Ishikawa (cell line): ENCODE data around the gene COL16A1.
A peak's percentile ranks its signal among the peaks of the same experiment; 100 is the strongest.

ENCODE experiments used
- CEBPB ChIP-seq: IDR thresholded peaks from 2 replicates; pipeline ENCODE4 v1.6.1; 2012
- CREB1 ChIP-seq: IDR thresholded peaks from 2 replicates; pipeline ENCODE4 v1.6.1; 2012; ENCODE audit warnings: low read depth
- EGR1 ChIP-seq: IDR thresholded peaks from 2 replicates; pipeline ENCODE4 v1.6.1; 2012
- EP300 ChIP-seq: IDR thresholded peaks from 2 replicates; pipeline ENCODE4 v1.6.1; 2012; ENCODE audit warnings: borderline replicate concordance
- FOXM1 ChIP-seq: IDR thresholded peaks from 2 replicates; pipeline ENCODE4 v1.6.1; 2012; ENCODE audit warnings: low read depth, borderline replicate concordance
- NFIC ChIP-seq: IDR thresholded peaks from 2 replicates; pipeline ENCODE4 v1.6.1; 2012
- RAD21 ChIP-seq: IDR thresholded peaks from 2 replicates; pipeline ENCODE4 v1.6.1; 2012; ENCODE audit warnings: low read depth
- TAF1 ChIP-seq: IDR thresholded peaks from 2 replicates; pipeline ENCODE4 v1.6.1; 2012; ENCODE audit warnings: low read depth, mild to moderate bottlenecking
- TCF12 ChIP-seq: IDR thresholded peaks from 2 replicates; pipeline ENCODE4 v1.6.1; 2012; ENCODE audit warnings: low read depth
- TEAD4 ChIP-seq: IDR thresholded peaks from 2 replicates; pipeline ENCODE4 v1.6.1; 2012
- USF1 ChIP-seq: IDR thresholded peaks from 2 replicates; pipeline ENCODE4 v1.6.1; 2012
- YY1 ChIP-seq: IDR thresholded peaks from 2 replicates; pipeline ENCODE4 v1.6.1; 2012; ENCODE audit warnings: low read depth
- ZBTB7A ChIP-seq: IDR thresholded peaks from 2 replicates; pipeline ENCODE4 v1.6.1; 2012; ENCODE audit warnings: low read depth
- TF ChIP-seq, protein P1 (sequence below): IDR thresholded peaks from 2 replicates; pipeline ENCODE4 v1.6.1; 2012
- TF ChIP-seq, protein P2 (sequence below): IDR thresholded peaks from 2 replicates; pipeline ENCODE4 v1.6.1; 2012; ENCODE audit warnings: low read depth, mild to moderate bottlenecking

Gene COL16A1

DNA sequence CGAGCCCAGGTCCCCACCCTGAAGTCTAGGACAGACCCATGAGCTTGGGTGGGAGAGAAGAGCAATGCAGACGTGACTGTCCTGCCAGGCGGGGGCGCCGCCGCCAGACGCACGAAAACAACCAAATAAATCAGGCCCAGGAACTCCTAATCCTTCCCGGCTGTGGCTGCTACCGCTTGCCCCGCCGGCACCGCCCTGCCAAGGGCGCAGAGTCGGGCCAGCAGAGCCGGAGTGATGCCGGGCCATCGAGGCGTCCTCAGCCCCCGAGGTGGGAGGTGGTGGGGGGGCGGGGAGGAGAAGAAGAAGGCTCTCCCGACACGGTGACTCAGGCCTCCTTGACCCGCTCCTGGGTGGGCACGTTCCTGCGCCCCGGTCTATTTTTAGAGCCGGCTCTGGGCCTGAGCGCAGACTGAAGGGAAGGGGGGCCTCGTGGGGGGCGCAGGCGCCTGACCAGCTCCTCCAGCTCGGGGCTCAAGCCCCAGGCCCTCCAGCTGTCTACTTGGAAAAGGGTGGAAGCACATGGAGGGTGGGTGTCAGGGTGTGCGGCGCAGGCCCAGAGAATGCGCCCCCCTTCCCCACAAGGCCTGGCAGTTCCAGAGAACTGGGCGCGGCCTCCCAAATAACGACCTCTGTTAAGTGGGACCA, 10.7 kb upstream of the COL16A1 start:
- TF ChIP-seq, protein P1, sequence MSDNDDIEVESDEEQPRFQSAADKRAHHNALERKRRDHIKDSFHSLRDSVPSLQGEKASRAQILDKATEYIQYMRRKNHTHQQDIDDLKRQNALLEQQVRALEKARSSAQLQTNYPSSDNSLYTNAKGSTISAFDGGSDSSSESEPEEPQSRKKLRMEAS: no peak
- TF ChIP-seq RAD21: peak; percentile 11; the same call in 1 of the 2 replicates

DNA sequence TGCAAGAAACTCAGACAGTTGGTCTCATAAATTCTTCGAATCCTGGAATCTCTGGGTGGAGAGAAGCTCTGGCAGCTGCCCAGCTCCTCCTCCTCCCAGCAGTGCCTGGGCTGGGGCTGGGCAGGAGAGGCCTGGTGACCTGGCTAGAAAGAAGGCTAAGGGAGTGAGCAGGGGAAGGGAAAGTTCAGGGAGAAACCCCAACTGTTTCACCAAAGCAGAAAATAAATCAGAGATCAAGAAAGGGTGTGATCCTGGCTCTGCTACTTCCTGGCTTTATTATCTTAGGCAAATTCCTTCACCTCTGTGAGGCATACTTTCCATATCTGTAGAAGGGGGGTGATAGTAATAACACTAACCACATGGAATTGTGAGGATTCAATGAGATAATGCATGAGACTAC, 8.8 kb upstream of the COL16A1 start:
- TF ChIP-seq, protein P2, sequence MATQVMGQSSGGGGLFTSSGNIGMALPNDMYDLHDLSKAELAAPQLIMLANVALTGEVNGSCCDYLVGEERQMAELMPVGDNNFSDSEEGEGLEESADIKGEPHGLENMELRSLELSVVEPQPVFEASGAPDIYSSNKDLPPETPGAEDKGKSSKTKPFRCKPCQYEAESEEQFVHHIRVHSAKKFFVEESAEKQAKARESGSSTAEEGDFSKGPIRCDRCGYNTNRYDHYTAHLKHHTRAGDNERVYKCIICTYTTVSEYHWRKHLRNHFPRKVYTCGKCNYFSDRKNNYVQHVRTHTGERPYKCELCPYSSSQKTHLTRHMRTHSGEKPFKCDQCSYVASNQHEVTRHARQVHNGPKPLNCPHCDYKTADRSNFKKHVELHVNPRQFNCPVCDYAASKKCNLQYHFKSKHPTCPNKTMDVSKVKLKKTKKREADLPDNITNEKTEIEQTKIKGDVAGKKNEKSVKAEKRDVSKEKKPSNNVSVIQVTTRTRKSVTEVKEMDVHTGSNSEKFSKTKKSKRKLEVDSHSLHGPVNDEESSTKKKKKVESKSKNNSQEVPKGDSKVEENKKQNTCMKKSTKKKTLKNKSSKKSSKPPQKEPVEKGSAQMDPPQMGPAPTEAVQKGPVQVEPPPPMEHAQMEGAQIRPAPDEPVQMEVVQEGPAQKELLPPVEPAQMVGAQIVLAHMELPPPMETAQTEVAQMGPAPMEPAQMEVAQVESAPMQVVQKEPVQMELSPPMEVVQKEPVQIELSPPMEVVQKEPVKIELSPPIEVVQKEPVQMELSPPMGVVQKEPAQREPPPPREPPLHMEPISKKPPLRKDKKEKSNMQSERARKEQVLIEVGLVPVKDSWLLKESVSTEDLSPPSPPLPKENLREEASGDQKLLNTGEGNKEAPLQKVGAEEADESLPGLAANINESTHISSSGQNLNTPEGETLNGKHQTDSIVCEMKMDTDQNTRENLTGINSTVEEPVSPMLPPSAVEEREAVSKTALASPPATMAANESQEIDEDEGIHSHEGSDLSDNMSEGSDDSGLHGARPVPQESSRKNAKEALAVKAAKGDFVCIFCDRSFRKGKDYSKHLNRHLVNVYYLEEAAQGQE: no peak
- TF ChIP-seq, protein P1: no peak
- TF ChIP-seq NFIC: peak; percentile 60
- no peak for TF ChIP-seq CEBPB
- no peak for TF ChIP-seq EP300
- no peak for TF ChIP-seq TAF1
- TF ChIP-seq USF1: no peak
- no peak for TF ChIP-seq RAD21

- TF ChIP-seq RAD21: no peak
- no peak for TF ChIP-seq EP300
- no peak for TF ChIP-seq CEBPB
- TF ChIP-seq TEAD4: no peak
- TF ChIP-seq, protein P2: no peak
- no peak for TF ChIP-seq YY1
- no peak for TF ChIP-seq CREB1
- TF ChIP-seq, protein P1: no peak
- TF ChIP-seq NFIC: no peak
Observed at GRCh38 chr1:31712068-31712467, 8.3 kb upstream of the COL16A1 start.

- TF ChIP-seq CEBPB: no peak
- no peak for TF ChIP-seq TCF12
- no peak for TF ChIP-seq TAF1
- no peak for TF ChIP-seq YY1
- no peak for TF ChIP-seq NFIC
- no peak for TF ChIP-seq RAD21
- TF ChIP-seq, protein P1: no peak
- TF ChIP-seq TEAD4: no peak
- TF ChIP-seq CREB1: no peak
- no peak for TF ChIP-seq EGR1
- TF ChIP-seq, protein P2: no peak
- no peak for TF ChIP-seq EP300
- TF ChIP-seq USF1: no peak
Observed at GRCh38 chr1:31708324-31708723, 4.5 kb upstream of the COL16A1 start.

GRCh38 chr1:31707711-31708110, 3.9 kb upstream of the COL16A1 start:
- no peak for TF ChIP-seq FOXM1
- no peak for TF ChIP-seq TEAD4
- TF ChIP-seq RAD21: no peak
- TF ChIP-seq EGR1: no peak
- no peak for TF ChIP-seq ZBTB7A
- no peak for TF ChIP-seq CEBPB
- TF ChIP-seq USF1: no peak
- TF ChIP-seq, protein P1: no peak
- no peak for TF ChIP-seq EP300
- TF ChIP-seq NFIC: no peak
- no peak for TF ChIP-seq TCF12
- no peak for TF ChIP-seq CREB1
- no peak for TF ChIP-seq YY1
- TF ChIP-seq TAF1: no peak
- TF ChIP-seq, protein P2: no peak
